OCI-LY7 (cell line): Measurements from ENCODE around the gene GULP1. TPM values are rescaled to one million over a fixed set of nuclear protein-coding genes. Genes with fewer than 3 reads are reported as not detected.

Source experiments
- BruUV-seq: library from RNA; stranded (reverse); fragments of 400-500 nt; replicated peaks from 2 replicates; lab custom pipeline; 2021; lab: Mats Ljungman, UMichigan
- CTCF ChIA-PET: fragments of 300-600 bp; sonication (Branson Sonifier 250); formaldehyde crosslinking; loops from one replicate; lab custom pipeline; 2022; ENCODE audit warnings: antibody characterized with exemption; ENCODE audit not compliant: unreplicated experiment; lab: Charles Lee
- POLR2A ChIA-PET: fragments of 300-600 bp; sonication (Branson Sonifier 250); formaldehyde crosslinking; loops from one replicate; lab custom pipeline; 2022; ENCODE audit warnings: antibody characterized with exemption; lab: Charles Lee
- DNase-seq: peaks from one replicate; pipeline ENCODE4 v3.0.0-alpha.2; 2015; ENCODE audit warnings: low spot score
- H2AFZ ChIP-seq: fragments of 200-600 bp; sonication (generic), shearing (Covaris generic); 2 replicates; pipeline ENCODE4 v1.6.1; 2014; ENCODE audit warnings: mild to moderate bottlenecking, antibody characterized with exemption, low read length, moderate library complexity
- H3K27ac ChIP-seq: fragments of 200-600 bp; sonication (generic); 2 replicates; pipeline ENCODE4 v1.5.1; 2014; ENCODE audit warnings: mixed run types, low read depth, mild to moderate bottlenecking, moderate library complexity, low read length, inconsistent platforms; ENCODE audit not compliant: poor library complexity, severe bottlenecking
- H3K36me3 ChIP-seq: fragments of 200-600 bp; sonication (generic); 2 replicates; pipeline ENCODE4 v1.6.1; 2014; ENCODE audit warnings: mild to moderate bottlenecking, antibody characterized with exemption, low read length, moderate library complexity, mixed read lengths; ENCODE audit not compliant: insufficient read depth
- H3K4me1 ChIP-seq: fragments of 200-600 bp; sonication (generic); 2 replicates; pipeline ENCODE4 v1.5.1; 2014; ENCODE audit warnings: mild to moderate bottlenecking, low read length; ENCODE audit not compliant: insufficient read depth, poor library complexity, severe bottlenecking
- H3K4me2 ChIP-seq: fragments of 200-600 bp; sonication (generic); 2 replicates; pipeline ENCODE4 v1.6.1; 2014; ENCODE audit warnings: mild to moderate bottlenecking, low read length
- H3K4me3 ChIP-seq: fragments of 200-600 bp; sonication (generic); 2 replicates; pipeline ENCODE4 v1.5.1; 2014; ENCODE audit warnings: mild to moderate bottlenecking, low read depth, low read length; ENCODE audit not compliant: poor library complexity, severe bottlenecking
- H3K79me2 ChIP-seq: fragments of 200-600 bp; sonication (generic); 2 replicates; pipeline ENCODE4 v1.6.1; 2016; ENCODE audit warnings: low read depth, mild to moderate bottlenecking, low read length, moderate library complexity, mixed read lengths; ENCODE audit not compliant: insufficient read depth
- H3K9me2 ChIP-seq: fragments of 200-600 bp; sonication (generic); 2 replicates; pipeline ENCODE4 v1.6.1; 2016; ENCODE audit warnings: mild to moderate bottlenecking, low read length, mixed read lengths; ENCODE audit not compliant: insufficient read depth
- H3K9me3 ChIP-seq: fragments of 200-600 bp; sonication (generic); 2 replicates; pipeline ENCODE4 v1.6.1; 2014; ENCODE audit warnings: mild to moderate bottlenecking, mixed run types, low read length, mixed read lengths
- H4K20me1 ChIP-seq: fragments of 200-600 bp; sonication (generic); 2 replicates; pipeline ENCODE4 v1.6.1; 2014; ENCODE audit warnings: mild to moderate bottlenecking, antibody characterized with exemption, low read length, moderate library complexity, mixed read lengths; ENCODE audit not compliant: insufficient read depth
- EZH2phosphoT487 ChIP-seq: fragments of 200-600 bp; sonication (generic); IDR thresholded peaks from 2 replicates; pipeline ENCODE4 v1.6.1; 2018; ENCODE audit warnings: low read depth, borderline replicate concordance, mild to moderate bottlenecking, mixed run types, antibody characterized with exemption, low read length, moderate library complexity, mixed read lengths
- intact Hi-C: fragments of 100-400 bp; cut with micrococcal nuclease; formaldehyde crosslinking; loops from one replicate; pipeline ENCODE4 v1.10.0; 2022; ENCODE audit not compliant: unreplicated experiment
- total RNA-seq, 2 experiments: library from RNA; depleted of rRNA in 1 of 2; stranded (reverse); fragments of >200 nt in 1 of 2; shearing (Covaris generic) in 1 of 2; gene quantifications; 2 replicates each; pipeline ENCODE4 v1.2.3, GENCODE V29; 2014 to 2022
- TF ChIP-seq, protein P1 (sequence below): fragments of 200-600 bp; sonication (generic); conservative IDR thresholded peaks from 2 replicates; pipeline ENCODE4 v1.5.1; 2014; ENCODE audit warnings: mild to moderate bottlenecking, antibody characterized with exemption, low read length, moderate library complexity, mixed read lengths

Gene GULP1
- total RNA-seq, 2 experiments from 2014 or later: not detected

- TF ChIP-seq, protein P1, sequence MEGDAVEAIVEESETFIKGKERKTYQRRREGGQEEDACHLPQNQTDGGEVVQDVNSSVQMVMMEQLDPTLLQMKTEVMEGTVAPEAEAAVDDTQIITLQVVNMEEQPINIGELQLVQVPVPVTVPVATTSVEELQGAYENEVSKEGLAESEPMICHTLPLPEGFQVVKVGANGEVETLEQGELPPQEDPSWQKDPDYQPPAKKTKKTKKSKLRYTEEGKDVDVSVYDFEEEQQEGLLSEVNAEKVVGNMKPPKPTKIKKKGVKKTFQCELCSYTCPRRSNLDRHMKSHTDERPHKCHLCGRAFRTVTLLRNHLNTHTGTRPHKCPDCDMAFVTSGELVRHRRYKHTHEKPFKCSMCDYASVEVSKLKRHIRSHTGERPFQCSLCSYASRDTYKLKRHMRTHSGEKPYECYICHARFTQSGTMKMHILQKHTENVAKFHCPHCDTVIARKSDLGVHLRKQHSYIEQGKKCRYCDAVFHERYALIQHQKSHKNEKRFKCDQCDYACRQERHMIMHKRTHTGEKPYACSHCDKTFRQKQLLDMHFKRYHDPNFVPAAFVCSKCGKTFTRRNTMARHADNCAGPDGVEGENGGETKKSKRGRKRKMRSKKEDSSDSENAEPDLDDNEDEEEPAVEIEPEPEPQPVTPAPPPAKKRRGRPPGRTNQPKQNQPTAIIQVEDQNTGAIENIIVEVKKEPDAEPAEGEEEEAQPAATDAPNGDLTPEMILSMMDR: no peak
- no peak for TF ChIP-seq EZH2phosphoT487
- DNase-seq: no peak
- H3K4me3 ChIP-seq: no peak overlapping the region
- ChIA-PET POLR2A (no interaction called here), CTCF (no interaction called here)
- BruUV-seq: no TSS peak
- no peaks in the 10 kb centered on the region for H3K36me3 ChIP-seq
- H3K79me2 ChIP-seq: no peaks in the 10 kb centered on the region
- intact Hi-C loops: no loop called here
- H4K20me1 ChIP-seq: no peaks in the 10 kb centered on the region
- no peaks in the 10 kb centered on the region for H3K9me2 ChIP-seq
- no peaks in the 10 kb centered on the region for H3K4me1 ChIP-seq
- H3K4me2 ChIP-seq: no peak overlapping the region
- H2AFZ ChIP-seq: no peak overlapping the region
- no peaks in the 10 kb centered on the region for H3K9me3 ChIP-seq
- H3K27ac ChIP-seq: no peak overlapping the region
These were observed 120.5 kb downstream of the GULP1 start for GRCh38 chr2:188412190-188412589.

DNA sequence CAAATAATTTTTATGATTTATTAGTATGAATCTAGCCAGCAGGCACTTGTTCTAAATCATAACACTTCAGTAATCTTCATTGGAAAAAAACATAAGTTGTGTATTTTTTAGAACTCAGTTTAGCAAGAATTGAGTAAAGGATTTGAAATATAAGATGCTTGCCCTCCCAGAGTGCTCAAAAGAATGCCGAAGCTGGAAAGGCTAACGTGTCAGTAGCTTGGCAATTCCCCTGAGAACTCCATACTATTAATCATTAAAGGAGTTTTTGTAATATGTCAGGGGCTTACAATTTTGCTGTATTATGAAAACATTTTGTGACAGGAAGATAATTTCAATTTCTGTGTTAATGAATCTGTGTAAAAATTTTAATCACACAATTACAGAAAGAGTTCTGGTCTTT lies 122.7 kb downstream of the GULP1 start:
- CTCF ChIA-PET: no interaction called here
- H3K4me1 ChIP-seq: no peaks in the 10 kb centered on the region
- no TSS peak for BruUV-seq
- H3K36me3 ChIP-seq: no peaks in the 10 kb centered on the region
- H3K27ac ChIP-seq: no peak overlapping the region
- DNase-seq: no peak
- intact Hi-C loops: no loop called here
- TF ChIP-seq, protein P1: no peak
- TF ChIP-seq EZH2phosphoT487: no peak
- H3K4me2 ChIP-seq: no peak overlapping the region
- H3K4me3 ChIP-seq: no peak overlapping the region
- POLR2A ChIA-PET: interaction anchor here (0.7 kb wide), 1 partner anchor 1536 kb away, joined by 6 read pairs; no protein-coding TSS in a partner anchor
- H3K79me2 ChIP-seq: no peaks in the 10 kb centered on the region
- H3K9me2 ChIP-seq: no peaks in the 10 kb centered on the region
- H4K20me1 ChIP-seq: no peaks in the 10 kb centered on the region
- no peak overlapping the region for H2AFZ ChIP-seq
- H3K9me3 ChIP-seq: no peaks in the 10 kb centered on the region

GRCh38 chr2:188414869-188415753 lies 123.4 kb downstream of the GULP1 start:
- TF ChIP-seq, protein P1: no peak
- TF ChIP-seq EZH2phosphoT487: no peak
- no peak overlapping the region for H3K27ac ChIP-seq
- POLR2A ChIA-PET: no interaction called here
- H4K20me1 ChIP-seq: no peaks in the 10 kb centered on the region
- H2AFZ ChIP-seq: no peak overlapping the region
- no peak for DNase-seq
- H3K4me3 ChIP-seq: no peak overlapping the region
- H3K4me1 ChIP-seq: no peaks in the 10 kb centered on the region
- H3K9me3 ChIP-seq: no peaks in the 10 kb centered on the region
- intact Hi-C loops: no loop called here
- no peak overlapping the region for H3K4me2 ChIP-seq
- no peaks in the 10 kb centered on the region for H3K36me3 ChIP-seq
- no TSS peak for BruUV-seq
- H3K79me2 ChIP-seq: no peaks in the 10 kb centered on the region
- CTCF ChIA-PET: no interaction called here
- H3K9me2 ChIP-seq: no peaks in the 10 kb centered on the region
